H7 (cell line): ENCODE measurements around the gene SRP68. TPM values are rescaled to one million over a fixed set of nuclear protein-coding genes. Genes with fewer than 3 reads are reported as not detected.
A peak's percentile ranks its signal among the peaks of the same experiment; 100 is the strongest.

Experiments
- DNase-seq: peaks from one replicate; pipeline ENCODE4 v3.0.0; 2012
- H3K27me3 ChIP-seq: 2 replicates; pipeline ENCODE4 v1.6.0; 2011; ENCODE audit warnings: mild to moderate bottlenecking, low read length; ENCODE audit not compliant: control insufficient read depth, insufficient read depth
- H3K36me3 ChIP-seq: replicated peaks from 2 replicates; pipeline ENCODE4 v1.5.1; 2011; ENCODE audit warnings: low read length; ENCODE audit not compliant: control insufficient read depth, insufficient read depth
- H3K4me3 ChIP-seq: 2 replicates; pipeline ENCODE4 v1.5.1; 2011; ENCODE audit warnings: low read depth, mild to moderate bottlenecking, control low read depth, low read length, moderate library complexity; ENCODE audit not compliant: insufficient read depth
- total RNA-seq: library from RNA; depleted of rRNA; stranded (reverse); fragments of >200 nt; shearing (Covaris generic); gene quantifications from 2 replicates; pipeline ENCODE4 v1.2.3, GENCODE V29; 2014

The SRP68 gene
- total RNA-seq, 1 experiment from 2014 or later, result 31.4 TPM

DNA sequence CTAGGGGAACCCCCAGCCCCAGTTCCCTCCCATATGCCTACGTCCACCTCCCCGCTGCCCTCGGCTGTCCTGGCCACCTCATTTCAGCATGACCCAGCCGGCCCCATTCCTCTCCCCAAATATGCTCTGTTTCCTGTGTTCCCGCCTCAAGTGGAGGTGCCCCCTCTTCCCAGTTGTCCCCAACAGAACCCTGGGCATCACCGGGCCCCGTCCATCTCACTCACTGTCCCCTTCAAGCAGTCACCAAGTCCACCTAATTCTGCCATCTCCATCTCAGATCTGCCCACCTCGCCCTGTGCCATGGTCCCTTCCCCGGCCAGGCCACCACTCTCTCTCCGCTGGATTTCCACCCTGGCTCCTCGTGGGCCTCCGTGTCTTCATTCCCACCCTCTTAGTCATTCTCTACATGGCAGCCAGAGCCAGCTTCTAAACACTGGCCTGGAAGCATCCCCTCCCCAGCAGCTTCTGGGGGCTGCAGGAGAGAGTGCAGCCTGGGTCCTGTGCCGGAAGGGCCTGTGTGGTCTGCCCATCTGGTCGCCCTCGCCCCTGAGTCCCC lies 58.9 kb downstream of the SRP68 start:
- Histone ChIP-seq H3K27me3 (no peaks in the 10 kb centered on the region), H3K4me3 (no peak overlapping the region), H3K36me3 (no peaks in the 10 kb centered on the region)
- DNase-seq, result no peak

DNA sequence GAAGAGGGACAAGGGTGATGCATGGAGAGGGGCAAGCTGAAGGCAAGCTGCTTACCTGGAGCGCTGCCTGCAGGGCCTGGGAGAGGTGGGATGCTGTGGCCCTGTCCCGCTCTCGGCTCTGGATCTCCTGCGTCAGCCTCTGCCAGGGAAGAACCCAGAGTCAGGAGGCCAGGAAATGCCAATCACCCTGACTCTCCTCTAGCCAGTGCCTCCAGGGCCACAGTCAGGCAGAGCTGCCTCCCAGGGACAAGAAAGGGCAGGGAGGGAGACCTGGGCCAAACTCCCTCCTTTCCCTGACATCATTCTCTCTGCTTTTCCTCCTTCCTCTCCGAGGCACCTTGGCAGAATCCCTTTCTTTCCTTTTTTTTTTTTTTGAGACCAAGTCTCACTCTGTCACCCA lies 60.4 kb downstream of the SRP68 start:
- no peaks in the 10 kb centered on the region for H3K27me3 ChIP-seq
- DNase-seq, result no peak
- no peaks in the 10 kb centered on the region for H3K36me3 ChIP-seq
- no peak overlapping the region for H3K4me3 ChIP-seq

DNA sequence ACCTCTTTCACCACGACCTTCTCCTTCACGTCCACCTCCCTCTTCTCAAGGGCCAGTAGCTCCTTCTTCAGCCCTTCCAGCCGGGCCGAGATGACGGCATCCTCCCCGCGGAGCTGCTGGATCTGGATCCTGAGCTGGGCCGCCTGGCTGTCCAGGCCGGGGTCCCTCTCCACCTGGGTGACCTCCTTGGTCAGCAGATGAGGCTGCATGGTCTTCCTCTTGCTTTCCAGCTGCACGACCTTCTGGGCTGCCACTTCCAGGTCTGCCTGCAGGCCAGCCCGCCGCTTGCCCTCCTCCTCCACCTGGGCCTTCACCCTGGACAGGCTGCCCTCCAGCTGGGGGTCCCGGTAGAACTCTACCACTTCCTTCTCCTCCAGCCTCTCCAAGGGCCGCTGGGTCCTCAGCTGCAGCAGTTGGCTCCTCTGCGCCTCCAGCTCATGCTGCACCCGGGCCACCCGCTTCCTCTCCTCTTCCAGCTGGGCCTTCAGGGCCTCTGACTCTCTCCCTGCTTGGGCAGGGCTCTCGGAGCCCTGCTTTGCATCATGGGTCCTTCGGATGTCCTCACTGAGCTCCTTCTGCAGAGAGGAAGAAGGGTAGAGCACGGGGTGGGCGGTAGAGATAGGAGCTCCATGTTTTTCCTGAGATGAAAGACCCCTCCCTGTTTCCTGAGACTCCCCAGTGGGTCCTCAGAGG lies 62.2 kb downstream of the SRP68 start:
- no peak overlapping the region for H3K4me3 ChIP-seq
- no peak for DNase-seq
- no peaks in the 10 kb centered on the region for H3K27me3 ChIP-seq
- no peaks in the 10 kb centered on the region for H3K36me3 ChIP-seq

GRCh38 chr17:76009447-76009846 lies 62.9 kb downstream of the SRP68 start:
- no peak for DNase-seq
- H3K27me3 ChIP-seq, result no peaks in the 10 kb centered on the region
- H3K4me3 ChIP-seq, result no peak overlapping the region
- H3K36me3 ChIP-seq, result no peaks in the 10 kb centered on the region

- no peaks in the 10 kb centered on the region for H3K36me3 ChIP-seq
- DNase-seq, result no peak
- no peak overlapping the region for H3K4me3 ChIP-seq
- no peaks in the 10 kb centered on the region for H3K27me3 ChIP-seq
Observed at GRCh38 chr17:76008630-76009425, 63.5 kb downstream of the SRP68 start.

DNA sequence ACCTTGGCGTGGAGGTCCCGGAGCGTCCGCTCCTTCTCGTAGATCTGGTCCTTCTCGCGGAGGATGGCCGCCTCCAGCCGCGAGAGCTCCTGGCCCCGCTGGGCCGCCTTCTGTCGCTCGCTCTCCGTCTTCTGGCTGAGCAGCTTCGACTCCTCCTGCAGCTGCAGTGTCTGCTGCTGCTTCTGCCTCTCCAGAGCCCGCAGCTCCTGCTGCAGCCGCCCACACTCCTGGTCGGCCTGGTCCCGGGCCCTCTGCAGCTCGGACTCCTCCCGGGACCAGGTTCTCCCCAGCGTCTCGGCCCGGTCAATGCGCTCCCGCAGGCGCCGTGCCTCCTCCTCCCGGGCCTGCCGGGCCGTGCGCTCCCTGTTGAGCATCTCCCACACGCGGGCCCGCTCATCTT lies 64.1 kb downstream of the SRP68 start:
- no peak for DNase-seq
- Histone ChIP-seq H3K4me3 (no peak overlapping the region), H3K36me3 (no peaks in the 10 kb centered on the region; the same call in 1 of the 2 replicates), H3K27me3 (no peaks in the 10 kb centered on the region)

DNA sequence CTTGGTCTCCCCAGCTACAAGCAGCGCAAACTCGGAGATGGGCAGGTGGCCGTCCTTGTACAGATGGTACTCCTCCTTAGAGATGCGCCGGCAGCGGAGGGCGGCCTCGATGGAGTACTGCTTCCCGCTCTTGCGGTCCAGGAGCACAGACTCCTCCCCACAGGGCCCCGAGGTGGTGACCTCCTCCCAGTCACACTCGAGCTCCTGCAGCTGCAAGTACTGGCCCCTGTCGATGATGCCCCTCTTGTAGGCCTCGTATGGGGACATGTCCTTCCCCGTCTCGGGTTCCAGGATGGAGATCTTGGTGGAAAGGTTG lies 64.5 kb downstream of the SRP68 start:
- DNase-seq, result no peak
- Histone ChIP-seq H3K36me3 (no peaks in the 10 kb centered on the region; the same call in 1 of the 2 replicates), H3K27me3 (no peaks in the 10 kb centered on the region), H3K4me3 (no peak overlapping the region)

DNA sequence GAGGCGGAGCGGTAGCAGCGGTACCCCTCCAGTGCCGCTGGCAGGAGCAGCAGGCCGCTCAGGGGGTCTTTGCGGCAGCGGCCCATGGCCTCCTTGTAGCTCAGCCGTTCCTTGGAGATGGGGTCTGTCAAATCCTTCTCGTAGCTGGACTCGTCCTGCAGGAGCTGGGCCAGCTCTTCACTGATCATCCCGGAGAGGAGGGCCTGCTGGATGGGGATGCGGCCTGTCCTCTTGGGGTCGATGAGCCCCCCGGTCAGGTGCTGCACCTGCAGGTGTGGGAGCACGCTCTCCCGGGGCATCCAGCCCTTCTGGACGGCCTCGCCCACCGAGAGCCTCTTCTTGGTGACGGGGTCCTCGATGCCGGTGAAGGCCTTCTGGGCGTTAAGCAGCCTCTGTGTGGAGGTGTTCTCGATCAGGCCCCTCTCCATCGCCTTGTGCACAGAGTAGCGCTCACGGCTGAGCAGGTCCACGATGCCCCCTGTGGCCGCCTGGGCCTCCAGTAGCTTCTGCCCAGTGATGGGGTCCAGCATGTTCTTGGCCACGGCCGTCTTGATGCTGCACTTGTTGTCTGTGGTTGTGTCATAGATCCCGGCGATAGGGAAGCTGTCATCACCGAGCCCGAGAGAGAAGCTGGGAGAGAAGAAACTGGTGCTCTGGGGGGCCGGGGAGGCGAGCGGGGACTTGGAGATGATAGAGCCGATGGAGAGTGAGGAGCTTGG lies 65.0 kb downstream of the SRP68 start:
- DNase-seq, result no peak
- Histone ChIP-seq H3K36me3 (no peaks in the 10 kb centered on the region; the same call in 1 of the 2 replicates), H3K4me3 (no peak overlapping the region), H3K27me3 (no peaks in the 10 kb centered on the region)

DNA sequence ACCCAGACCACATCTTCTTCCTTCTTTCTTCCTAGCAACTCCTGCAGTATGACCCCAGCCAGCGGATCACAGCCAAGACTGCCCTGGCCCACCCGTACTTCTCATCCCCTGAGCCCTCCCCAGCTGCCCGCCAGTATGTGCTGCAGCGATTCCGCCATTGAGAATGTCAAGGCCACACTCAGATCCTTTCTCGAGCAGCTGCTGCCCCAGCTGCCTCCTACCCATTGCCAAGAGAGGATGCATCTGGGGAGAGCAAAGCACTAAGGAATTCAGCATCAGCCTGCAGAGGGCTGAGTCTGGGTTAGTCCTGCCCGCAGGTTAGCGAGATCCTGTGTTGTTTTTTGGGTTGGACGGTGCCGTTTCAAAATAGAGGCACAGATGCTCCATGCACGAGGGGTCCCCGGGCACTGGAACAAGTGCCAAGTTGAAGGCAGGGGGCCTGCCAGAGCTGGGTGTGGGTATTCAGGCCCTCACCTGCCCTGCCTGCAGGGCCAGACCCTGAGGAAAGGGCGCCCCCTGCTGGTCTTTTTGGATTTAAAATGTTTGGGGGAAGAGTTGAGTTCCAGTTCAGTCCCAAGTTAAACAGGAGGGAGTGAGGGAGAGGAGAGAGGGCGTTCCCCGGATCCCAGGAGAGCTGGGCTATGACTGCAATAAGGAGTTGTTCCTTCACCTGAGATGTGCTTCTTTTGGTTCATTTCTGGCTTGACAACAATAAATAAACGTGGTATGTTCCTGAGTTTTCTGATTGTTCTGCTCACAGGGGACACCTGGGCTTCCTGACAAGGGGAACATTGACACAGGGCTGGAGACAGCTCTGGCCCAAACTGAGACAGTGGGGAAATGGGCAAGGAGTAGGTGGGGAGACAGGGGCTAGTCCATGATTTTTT lies 66.8 kb downstream of the SRP68 start:
- Histone ChIP-seq H3K36me3 (no peaks in the 10 kb centered on the region; the same call in 1 of the 2 replicates), H3K4me3 (no peak overlapping the region), H3K27me3 (no peaks in the 10 kb centered on the region)
- peak; percentile 95 for DNase-seq

GRCh38 chr17:76004750-76005262 lies 67.5 kb downstream of the SRP68 start:
- no peak for DNase-seq
- H3K4me3 ChIP-seq, result no peak overlapping the region

GRCh38 chr17:76003915-76004314 lies 68.4 kb downstream of the SRP68 start:
- Histone ChIP-seq H3K4me3 (no peak overlapping the region), H3K36me3 (no peaks in the 10 kb centered on the region; the same call in 1 of the 2 replicates), H3K27me3 (no peaks in the 10 kb centered on the region)
- no peak for DNase-seq

More at GRCh38 chr17:76004750-76005262, 67.5 kb downstream of the SRP68 start:
- H3K36me3 ChIP-seq, result no peaks in the 10 kb centered on the region; the same call in 1 of the 2 replicates
- H3K27me3 ChIP-seq, result no peaks in the 10 kb centered on the region

GRCh38 chr17:76002100-76002499 lies 70.2 kb downstream of the SRP68 start:
- Histone ChIP-seq H3K27me3 (no peaks in the 10 kb centered on the region), H3K4me3 (no peak overlapping the region), H3K36me3 (no peaks in the 10 kb centered on the region; the same call in none of the 2 replicates)
- DNase-seq, result no peak

- H3K36me3 ChIP-seq, result no peaks in the 10 kb centered on the region; the same call in none of the 2 replicates
- H3K4me3 ChIP-seq, result no peak within 1 kb of the TSS
- no peaks in the 10 kb centered on the region for H3K27me3 ChIP-seq
- peak; percentile 63 for DNase-seq
Observed at GRCh38 chr17:76000755-76001521, 71.4 kb downstream of the SRP68 start, which contains the start of gene CDK3. CDK3 (plus strand) TSS chr17:76000855; CDS start chr17:76001426, 571 bp downstream.
